DMS114 treated with DMSO at 0.1 percent for 48 hours (cell line): ENCODE measurements around the gene RNF220.

Experiments used
- DNase-seq: peaks from one replicate; lab custom pipeline; 2025; ENCODE audit not compliant: unreplicated experiment; lab: John Stamatoyannopoulos, UW

The RNF220 gene

GRCh38 chr1:44406737-44407429 lies 1.8 kb downstream of the RNF220 start:
- DNase-seq: no peak

GRCh38 chr1:44407430-44408211 lies 2.6 kb downstream of the RNF220 start:
- DNase-seq: peak; percentile 19

- peak; percentile 54 for DNase-seq
These were observed 3.1 kb downstream of the RNF220 start for GRCh38 chr1:44408212-44408582.

- DNase-seq: peak; percentile 73
These were observed 3.9 kb downstream of the RNF220 start for GRCh38 chr1:44408632-44409602.

- DNase-seq: no peak
These were observed 4.7 kb downstream of the RNF220 start for GRCh38 chr1:44409757-44410156.

- DNase-seq: no peak
These were observed 6.8 kb downstream of the RNF220 start for GRCh38 chr1:44411861-44412260.

- DNase-seq: no peak
These were observed 7.5 kb downstream of the RNF220 start for GRCh38 chr1:44412601-44413000.

- no peak for DNase-seq
These were observed 8.7 kb downstream of the RNF220 start for GRCh38 chr1:44413740-44414139.

GRCh38 chr1:44415013-44415412 lies 10.0 kb downstream of the RNF220 start:
- no peak for DNase-seq

GRCh38 chr1:44416408-44416807 lies 11.4 kb downstream of the RNF220 start:
- no peak for DNase-seq

- DNase-seq: no peak
These were observed 12.4 kb downstream of the RNF220 start for GRCh38 chr1:44417351-44418021.

- DNase-seq: no peak
These were observed 13.1 kb downstream of the RNF220 start for GRCh38 chr1:44418022-44418673.

- DNase-seq: no peak
These were observed 14.8 kb downstream of the RNF220 start for GRCh38 chr1:44419901-44420300.

GRCh38 chr1:44420535-44420934 lies 15.5 kb downstream of the RNF220 start:
- no peak for DNase-seq

- no peak for DNase-seq
These were observed 16.4 kb downstream of the RNF220 start for GRCh38 chr1:44421446-44421884.

GRCh38 chr1:44422161-44422560 lies 17.1 kb downstream of the RNF220 start:
- no peak for DNase-seq

- no peak for DNase-seq
These were observed 18.8 kb downstream of the RNF220 start for GRCh38 chr1:44423591-44424537.

- no peak for DNase-seq
These were observed 19.7 kb downstream of the RNF220 start for GRCh38 chr1:44424747-44425146.
